NCI-H2029 treated with DMSO at 0.1 percent for 48 hours (cell line): Measurements from ENCODE around the gene DEFB131B.
"Not testable (repeated sequence)": the region's sequence is repeated elsewhere in the genome, so short reads cannot be mapped to it uniquely, and the experiment has no call there.

ENCODE experiments used
- DNase-seq: peaks from one replicate; lab custom pipeline; 2025; lab: John Stamatoyannopoulos, UW

The DEFB131B gene

GRCh38 chr11:71878059-71878458 is at the start of gene DEFB131B:
Gene DEFB131B, plus strand, starts transcription at chr11:71878453. Its CDS starts 0 bp downstream, at chr11:71878453.
- not testable (repeated sequence) for DNase-seq

GRCh38 chr11:71829247-71829646 is 49.0 kb upstream of the DEFB131B start:
- DNase-seq = not testable (repeated sequence)

GRCh38 chr11:71829686-71830085 is 48.6 kb upstream of the DEFB131B start:
- DNase-seq = not testable (repeated sequence)

DNA sequence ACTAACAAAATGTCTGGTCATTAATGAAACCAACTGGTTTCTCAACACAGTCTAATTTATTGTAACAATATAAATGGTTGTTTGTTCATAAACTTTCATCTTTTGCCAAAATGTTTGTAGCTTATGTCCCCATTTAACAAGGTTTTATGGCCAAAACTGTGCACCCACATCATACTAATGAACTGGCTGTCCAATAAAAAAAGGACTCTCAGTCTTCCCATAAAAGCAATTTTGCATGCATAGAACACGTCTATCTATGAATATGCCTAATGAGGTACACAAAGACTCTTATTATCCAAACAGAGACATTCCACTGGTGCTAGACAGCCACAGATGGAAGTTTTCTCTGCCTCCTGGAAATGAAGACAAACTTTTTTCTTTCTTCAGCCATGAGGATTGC is 45.4 kb upstream of the DEFB131B start, which contains the start of gene DEFB108B:
DEFB108B (plus strand) TSS at position 390 of the 400 bp plus-strand sequence; CDS start at position 390, 0 bp downstream.
- not testable (repeated sequence) for DNase-seq

DNA sequence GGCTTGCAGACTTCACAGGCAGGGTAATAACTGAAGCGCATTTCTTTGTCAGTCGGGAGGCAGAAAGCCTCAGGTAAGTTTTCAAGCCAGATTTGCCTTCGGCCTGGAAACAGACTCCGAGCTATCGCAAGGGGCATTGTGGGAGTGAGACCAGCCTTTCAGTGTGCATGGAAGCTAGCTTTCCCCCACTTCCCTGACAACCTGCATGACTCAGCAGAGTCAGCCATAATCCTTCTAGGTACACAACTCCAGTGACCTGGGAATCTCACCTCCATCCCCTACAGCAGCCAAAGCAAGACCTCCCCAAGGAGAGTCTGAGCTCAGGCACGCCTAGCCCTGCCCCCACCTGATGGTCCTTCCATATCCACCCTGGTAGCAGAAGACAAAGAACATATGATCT is 35.5 kb upstream of the DEFB131B start:
- DNase-seq = not testable (repeated sequence)

DNA sequence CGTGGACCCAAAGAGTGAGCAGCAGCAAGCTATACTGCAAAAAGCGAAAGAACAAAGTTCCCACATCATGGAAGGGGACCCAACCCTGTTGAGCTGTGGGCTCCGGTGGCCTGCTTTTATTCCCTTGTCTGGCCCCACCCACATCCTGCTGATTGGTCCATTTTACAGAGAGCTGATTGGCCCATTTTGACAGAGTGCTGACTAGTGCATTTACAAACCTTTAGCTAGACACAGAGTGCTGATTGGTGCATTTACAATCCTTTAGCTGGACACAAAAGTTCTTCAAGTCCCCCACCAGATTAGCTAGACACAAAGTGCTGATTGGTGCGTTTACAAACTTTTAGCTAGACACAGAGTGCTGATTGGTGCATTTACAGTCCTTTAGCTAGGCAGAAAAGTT is 34.9 kb upstream of the DEFB131B start:
- not testable (repeated sequence) for DNase-seq

DNA sequence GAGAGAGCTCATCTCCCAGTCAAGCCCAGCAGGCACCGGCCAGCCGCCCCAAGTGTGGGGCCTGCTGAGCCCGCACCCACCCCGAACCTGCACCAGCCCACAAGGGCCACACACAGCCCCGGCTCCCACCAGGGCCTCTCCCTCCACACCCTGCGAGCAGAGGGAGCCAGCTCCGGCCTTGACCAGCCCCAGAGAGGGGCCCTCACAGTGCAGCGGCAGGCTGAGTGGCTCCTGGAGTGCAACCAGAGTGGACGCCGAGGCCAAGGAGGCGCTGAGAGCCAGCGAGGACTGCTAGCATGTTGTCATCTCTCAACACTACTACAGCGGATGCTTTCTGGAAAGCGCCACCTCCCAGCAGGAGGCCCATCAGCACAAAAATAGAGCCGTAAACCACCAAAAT is 34.4 kb upstream of the DEFB131B start:
- DNase-seq = no peak

DNA sequence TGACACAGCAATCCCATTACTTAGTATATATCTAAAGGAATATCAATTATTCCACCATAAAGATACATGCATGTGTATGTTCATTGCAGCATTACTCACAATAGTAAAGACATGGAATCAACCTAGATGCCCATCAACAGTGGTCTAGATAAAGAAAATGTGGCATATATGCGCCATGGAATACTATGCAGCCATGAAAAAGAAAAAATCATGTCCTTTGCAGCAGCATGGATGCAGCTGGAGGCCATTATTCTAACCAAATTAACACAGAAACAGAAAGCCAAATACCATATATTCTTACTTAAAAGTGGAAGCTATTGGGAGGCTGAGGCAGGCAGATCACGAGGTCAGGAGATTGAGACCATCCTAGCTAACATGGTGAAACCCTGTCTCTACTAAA is 24.4 kb upstream of the DEFB131B start:
- not testable (repeated sequence) for DNase-seq

GRCh38 chr11:71855880-71856279 is 22.4 kb upstream of the DEFB131B start:
- DNase-seq = not testable (repeated sequence)

DNA sequence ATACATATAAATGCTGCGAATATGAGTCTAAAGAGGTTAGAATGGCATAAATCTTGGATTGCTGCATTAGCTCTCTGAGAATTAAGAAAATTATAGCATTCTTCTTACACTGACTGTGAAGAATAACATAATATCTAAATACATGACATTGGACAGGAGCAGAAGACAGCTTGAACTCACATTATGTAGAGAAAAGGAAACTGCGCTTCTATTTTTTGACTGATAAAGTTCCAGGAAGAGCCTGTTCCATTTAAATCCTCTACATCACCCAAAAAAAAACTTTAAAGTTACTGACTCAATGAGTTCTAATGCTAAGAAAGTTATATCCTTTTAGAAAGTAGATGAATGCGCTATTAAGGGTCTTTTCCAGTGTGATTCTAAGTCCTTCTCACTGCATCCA is 17.4 kb upstream of the DEFB131B start:
- not testable (repeated sequence) for DNase-seq

- not testable (repeated sequence) for DNase-seq
Observed at GRCh38 chr11:71863978-71864627, 14.2 kb upstream of the DEFB131B start.

DNA sequence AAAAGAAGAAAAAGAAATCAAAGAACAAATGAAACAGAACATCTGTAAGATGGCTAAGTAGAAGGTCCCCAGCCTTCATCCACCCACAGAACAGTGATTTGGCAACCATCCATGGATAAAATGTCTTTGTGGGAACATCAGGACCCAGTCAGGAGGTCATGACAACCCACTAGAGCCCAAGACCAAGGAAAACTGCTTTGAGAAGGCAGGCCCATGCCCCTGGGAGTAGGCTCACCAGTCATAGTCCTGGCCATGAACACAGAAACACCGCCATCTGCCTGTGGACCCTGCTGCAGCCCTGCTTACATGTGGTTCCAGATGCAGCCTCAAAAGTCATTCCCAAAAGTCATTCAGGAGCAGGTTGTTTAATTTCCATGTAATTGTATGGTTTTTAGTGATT is 11.0 kb upstream of the DEFB131B start:
- not testable (repeated sequence) for DNase-seq

GRCh38 chr11:71869931-71870330 is 8.3 kb upstream of the DEFB131B start:
- not testable (repeated sequence) for DNase-seq

DNA sequence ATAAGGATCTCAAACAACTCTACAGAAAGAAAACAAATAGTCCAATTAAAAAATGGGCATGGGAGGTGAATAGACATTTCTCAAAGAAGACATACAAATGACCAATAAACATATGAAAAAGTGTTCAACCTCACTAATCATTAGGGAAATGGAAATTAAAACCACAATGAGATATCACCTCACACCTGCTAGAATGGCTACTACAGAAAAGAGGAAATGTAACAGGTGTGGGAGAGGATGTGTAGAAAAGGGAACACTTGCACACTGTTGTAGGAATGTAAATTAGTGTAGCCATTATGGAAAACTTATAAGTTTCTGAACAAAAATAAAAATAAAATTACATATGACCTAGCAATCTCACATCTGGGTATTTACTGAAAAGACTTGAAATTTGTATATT is 7.6 kb upstream of the DEFB131B start:
- not testable (repeated sequence) for DNase-seq

DNA sequence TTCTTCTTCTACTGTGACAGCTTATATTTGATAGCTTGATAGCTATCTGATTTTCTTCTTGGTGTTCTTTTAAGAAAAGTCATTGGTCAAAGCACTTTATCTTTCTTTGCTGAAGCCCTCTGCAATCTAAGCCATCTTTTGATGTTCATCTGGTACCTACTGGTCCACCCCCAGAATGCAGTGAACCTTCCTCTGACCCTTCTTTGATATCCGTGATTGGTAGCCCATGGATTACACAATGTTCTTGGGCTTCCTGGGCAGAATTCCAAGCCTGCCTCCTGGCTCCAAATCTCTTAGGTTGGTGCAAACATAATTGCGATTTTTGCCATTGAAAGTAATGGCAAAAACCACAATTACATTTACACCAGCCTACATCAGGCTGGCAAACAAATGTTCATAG is 2.0 kb upstream of the DEFB131B start:
- DNase-seq = not testable (repeated sequence)

DNA sequence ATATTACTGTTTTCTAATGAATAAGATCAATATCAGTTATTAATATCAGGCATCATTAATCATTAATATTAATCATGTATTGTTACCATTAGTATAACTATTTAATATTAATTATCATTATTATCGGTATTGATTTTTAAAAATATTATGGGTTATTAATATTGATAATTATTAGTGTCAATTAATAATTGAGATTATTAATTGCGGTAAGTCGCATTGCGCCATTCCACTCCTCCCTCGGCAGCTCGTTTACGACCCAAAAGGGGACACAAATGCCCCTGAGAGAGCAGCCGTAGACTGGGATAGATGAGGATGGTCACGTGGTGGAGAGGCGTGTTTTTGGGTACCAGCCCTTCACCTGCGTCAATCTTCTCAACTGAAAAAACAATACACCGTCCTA is 7.6 kb downstream of the DEFB131B start:
- DNase-seq = not testable (repeated sequence)

- not testable (repeated sequence) for DNase-seq
Observed at GRCh38 chr11:71888335-71889010, 10.2 kb downstream of the DEFB131B start.

DNA sequence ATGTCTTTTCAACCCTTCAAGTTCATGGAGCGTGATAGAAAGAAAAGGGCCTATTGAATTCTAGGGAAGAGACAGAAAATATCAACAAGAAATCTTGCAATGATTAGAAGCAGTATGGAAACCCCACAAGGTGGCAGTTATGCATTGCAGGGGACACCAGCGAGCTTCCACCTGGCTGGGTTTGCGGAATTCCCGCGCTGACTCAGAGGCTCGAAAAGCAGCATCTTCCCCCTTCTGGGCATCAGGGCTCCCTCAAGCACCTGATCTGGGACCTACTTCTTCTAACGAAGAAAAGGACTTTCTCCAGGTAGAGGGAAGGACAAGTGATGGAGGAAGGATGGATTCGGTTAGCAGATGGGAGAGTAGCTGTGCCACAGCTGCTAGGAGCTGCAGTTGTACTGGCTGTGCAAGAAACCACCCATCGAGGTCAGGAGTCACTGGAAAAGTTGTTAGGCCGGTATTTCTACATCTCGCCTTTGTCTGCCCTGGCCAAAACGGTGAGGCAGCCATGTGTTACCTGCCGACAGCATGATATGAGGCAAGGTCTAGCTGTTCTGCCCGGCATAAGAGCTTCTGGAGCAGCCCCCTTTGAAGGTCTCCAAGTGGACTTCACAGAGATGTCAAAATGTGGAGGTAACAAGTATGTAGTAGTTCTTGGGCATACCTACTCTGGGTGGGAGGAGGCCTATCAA is 11.1 kb downstream of the DEFB131B start:
- DNase-seq = not testable (repeated sequence)

DNA sequence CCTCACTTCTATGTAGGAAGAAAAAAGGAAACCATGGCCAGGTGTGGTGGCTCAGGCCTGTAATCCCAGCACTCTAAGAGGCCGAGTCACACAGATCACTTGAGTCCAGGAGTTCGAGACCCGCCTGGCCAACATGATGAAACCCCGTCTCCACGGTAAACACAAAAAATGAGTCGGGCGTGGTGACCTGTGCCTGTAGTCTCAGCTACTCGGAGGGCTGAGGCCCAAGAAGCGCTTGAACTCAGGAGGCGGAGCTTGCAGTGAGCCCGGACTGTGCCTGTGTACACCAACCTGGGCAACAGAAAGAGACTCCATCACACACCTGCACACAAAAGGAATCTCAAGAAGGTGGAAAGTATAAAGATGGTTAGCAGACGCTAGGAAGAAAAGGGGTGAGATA is 17.7 kb downstream of the DEFB131B start:
- no peak for DNase-seq

GRCh38 chr11:71901137-71901536 is 22.9 kb downstream of the DEFB131B start:
- DNase-seq = not testable (repeated sequence)

DNA sequence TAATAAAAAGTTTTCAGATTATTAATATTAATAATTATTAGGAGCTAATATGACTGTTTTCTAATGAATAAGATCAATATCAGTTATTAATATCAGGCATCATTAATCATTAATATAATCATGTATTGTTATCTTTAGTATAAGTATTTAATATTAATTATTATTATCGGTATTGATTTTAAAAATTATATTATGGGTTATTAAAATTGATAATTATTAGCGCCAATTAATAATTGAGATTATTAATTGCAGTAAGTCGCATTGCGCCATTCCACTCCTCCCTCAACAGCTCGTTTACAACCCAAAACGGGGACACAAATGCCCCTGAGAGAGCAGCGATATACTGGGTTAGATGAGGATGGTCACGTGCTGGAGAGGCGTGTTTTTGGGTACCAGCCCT is 30.0 kb downstream of the DEFB131B start:
- no peak for DNase-seq

DNA sequence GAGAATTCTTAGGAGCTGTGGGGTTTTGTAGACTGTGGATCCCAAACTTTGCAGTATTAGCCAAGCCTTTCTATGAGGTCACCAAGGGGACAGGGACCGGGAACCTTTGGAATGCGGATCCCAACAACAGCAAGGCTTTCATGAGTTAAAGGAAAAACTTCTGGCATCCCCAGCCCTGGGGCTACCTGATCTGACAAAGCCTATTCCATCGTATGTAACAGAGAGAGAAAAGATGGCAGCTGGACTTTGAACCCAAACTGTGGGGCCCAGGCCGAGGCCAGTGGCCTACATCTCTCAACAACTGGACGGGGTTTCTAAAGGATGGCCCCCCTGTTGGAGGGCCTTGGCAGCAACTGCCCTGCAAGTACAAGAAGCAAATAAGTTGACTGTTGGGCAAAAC is 32.5 kb downstream of the DEFB131B start:
- not testable (repeated sequence) for DNase-seq
